Upper lobe of left lung (tissue), 4 donors: ENCODE results near the gene PNMT.

Experiments
- POLR2A ChIP-seq, 4 donors: fragments of 450-650 bp; IDR thresholded peaks; one replicate each; pipeline ENCODE4 v1.5.1; 2016 to 2017; ENCODE audit warnings: antibody characterized with exemption in 4 of 4, mild to moderate bottlenecking in 2 of 4
- TF ChIP-seq, protein P1 (sequence below), 6 experiments: fragments of 450-650 bp in 4 of 6; fragments of 200-600 bp in 2 of 6; sonication (generic) in 2 of 6; IDR thresholded peaks; one replicate each; pipeline ENCODE4 v1.5.1; 2016 to 2019; ENCODE audit warnings: antibody characterized with exemption in 6 of 6

DNA sequence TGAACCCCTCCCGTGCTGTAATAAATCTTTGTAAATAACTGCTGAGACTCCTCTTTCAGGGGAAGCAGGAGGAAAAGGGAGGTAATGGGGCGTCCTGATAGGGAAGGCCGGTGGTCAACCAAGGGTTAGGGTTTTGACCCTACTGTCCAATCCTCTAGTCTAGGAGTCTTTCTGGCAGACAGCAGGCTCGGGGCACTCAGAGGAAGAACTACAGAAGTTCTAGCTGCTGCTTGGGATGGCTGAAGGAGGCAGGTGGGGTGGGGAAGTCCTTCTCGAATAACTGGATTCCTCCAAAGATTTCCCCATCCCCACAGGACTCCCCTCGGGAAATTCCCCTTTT is 31.7 kb upstream of the PNMT start:
- TF ChIP-seq, protein P1, sequence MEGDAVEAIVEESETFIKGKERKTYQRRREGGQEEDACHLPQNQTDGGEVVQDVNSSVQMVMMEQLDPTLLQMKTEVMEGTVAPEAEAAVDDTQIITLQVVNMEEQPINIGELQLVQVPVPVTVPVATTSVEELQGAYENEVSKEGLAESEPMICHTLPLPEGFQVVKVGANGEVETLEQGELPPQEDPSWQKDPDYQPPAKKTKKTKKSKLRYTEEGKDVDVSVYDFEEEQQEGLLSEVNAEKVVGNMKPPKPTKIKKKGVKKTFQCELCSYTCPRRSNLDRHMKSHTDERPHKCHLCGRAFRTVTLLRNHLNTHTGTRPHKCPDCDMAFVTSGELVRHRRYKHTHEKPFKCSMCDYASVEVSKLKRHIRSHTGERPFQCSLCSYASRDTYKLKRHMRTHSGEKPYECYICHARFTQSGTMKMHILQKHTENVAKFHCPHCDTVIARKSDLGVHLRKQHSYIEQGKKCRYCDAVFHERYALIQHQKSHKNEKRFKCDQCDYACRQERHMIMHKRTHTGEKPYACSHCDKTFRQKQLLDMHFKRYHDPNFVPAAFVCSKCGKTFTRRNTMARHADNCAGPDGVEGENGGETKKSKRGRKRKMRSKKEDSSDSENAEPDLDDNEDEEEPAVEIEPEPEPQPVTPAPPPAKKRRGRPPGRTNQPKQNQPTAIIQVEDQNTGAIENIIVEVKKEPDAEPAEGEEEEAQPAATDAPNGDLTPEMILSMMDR (IDR thresholded peaks at IDR 0.05) = no peak
- peak in 1 of 4 donors; percentile 11 for TF ChIP-seq POLR2A (IDR thresholded peaks at IDR 0.05)
